ENCODE data around the gene DRAM1.
"Not testable (repeated sequence)": the region's sequence is repeated elsewhere in the genome, so short reads cannot be mapped to it uniquely, and the experiment has no call there.

Gene DRAM1

GRCh38 chr12:101906226-101906625 lies 28.8 kb downstream of the DRAM1 start:
- DNase-seq (ENCODE audit: low spot score), result no peak

- DNase-seq (ENCODE audit: low spot score), result no peak
Observed at GRCh38 chr12:101908395-101908794, 31.0 kb downstream of the DRAM1 start.

DNA sequence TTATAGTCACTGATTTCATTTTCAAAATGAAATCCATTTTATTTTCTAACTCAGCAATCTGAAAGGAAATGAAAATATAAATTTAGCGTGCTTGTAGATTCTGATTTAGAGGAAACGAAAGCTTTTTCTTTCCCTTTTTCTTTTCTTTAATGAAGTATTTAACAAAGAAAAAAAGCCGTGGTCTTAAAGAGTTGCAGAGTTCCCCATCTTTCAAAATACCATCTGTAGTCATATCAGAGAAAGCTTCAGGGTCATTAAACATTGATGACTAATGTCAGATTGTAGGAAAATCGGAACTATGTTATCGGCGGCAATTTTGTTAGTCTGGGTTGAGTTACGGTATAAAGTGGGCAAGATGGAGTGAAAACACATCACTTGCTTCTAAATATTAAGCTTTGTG lies 32.3 kb downstream of the DRAM1 start:
- DNase-seq (ENCODE audit: low spot score), result no peak

GRCh38 chr12:101915841-101916240 lies 38.5 kb downstream of the DRAM1 start:
- no peak for DNase-seq (ENCODE audit: low spot score)

DNA sequence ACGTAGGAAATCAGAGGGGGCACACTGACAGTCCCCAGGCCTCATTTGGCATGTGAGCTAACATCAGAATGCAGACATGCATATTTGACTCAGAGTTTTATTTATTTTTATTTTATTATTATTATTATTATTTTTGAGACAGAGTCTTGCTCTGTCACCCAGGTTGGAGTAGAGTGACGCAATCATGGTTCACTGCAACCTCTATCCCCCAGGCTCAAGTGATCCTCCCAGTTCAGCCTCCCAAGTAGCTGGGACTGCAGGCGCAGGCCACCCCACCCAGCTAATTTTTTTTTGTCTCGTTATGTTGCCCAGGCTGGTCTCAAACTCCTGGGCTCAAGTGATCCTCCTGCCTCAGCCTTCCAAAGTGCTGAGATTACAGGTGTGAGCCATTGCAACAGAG lies 41.4 kb downstream of the DRAM1 start:
- not testable (repeated sequence) for DNase-seq (ENCODE audit: low spot score)

- DNase-seq (ENCODE audit: low spot score), result no peak
Observed at GRCh38 chr12:101919447-101919846, 42.1 kb downstream of the DRAM1 start.

DNA sequence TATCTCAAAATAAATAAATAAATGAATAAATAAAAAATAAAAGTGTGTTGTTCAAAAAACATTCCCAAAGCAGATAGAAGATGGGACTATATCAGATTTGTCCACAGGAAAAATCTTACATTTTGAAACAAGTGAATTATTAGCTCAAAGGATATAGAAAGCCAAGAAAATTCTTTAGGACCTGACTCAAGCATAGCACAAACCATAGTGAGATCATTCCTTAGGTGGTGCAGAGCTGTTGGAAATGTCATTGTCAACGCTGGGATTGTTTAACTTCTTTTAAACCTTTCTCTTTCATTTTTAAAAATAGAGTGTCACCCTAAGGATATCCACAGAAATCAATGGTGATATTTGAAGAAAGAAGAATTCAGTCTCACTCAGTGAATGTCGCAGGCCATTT lies 43.5 kb downstream of the DRAM1 start:
- no peak for DNase-seq (ENCODE audit: low spot score)

DNA sequence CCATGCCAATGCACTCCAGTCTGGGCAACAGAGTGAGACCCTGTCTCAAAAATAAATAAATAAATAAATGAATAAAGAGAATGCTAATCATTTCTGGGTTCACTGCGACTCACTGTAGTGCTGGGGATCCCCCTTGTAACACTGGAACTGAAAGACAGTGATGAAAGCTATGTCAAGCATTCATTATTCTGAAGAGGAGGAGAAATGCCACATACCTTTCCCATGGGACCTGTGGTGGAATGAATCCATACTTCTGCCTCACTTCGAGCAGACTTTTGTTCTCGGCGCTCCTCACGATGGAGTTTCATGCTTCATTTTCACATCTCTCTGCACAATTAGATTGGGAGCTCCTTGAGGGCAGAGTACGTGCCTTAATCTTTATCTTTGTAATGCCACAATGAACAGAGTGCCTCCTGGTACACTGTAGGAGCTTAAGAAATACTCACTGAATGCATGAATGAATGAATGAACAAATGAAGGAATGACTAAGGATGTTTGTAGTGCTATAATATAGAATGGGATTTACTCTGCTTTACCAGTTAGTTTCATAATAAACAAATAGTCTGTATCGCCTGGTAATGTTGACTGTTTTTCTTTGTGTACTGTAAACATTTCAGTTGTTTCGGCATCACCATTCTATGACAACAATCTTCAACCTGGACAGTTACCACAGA lies 45.8 kb downstream of the DRAM1 start:
- DNase-seq (ENCODE audit: low spot score), result no peak

GRCh38 chr12:101924618-101925017 lies 47.2 kb downstream of the DRAM1 start:
- no peak for DNase-seq (ENCODE audit: low spot score)

- DNase-seq (ENCODE audit: low spot score), result no peak
Observed at GRCh38 chr12:101925361-101925760, 48.0 kb downstream of the DRAM1 start.

DNA sequence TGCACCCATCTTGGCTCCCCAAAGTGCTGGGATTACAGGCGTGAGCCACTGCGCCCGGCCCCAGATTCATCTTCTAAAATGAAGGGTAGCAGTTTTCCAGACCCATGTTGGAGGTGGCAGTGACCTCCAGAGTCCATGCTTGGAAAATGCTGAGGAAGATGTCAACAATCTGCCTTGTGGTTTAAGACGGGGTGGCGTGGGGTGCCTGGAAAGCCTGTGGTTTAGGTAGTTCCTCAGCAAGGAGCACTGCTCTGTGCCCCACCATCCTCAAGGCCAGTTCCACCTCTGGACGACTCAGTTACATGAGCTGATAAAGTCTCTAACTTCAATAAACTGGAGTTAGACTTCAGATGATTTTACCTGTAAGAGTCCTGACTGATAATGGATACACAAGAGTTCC lies 48.6 kb downstream of the DRAM1 start:
- no peak for DNase-seq (ENCODE audit: low spot score)

DNA sequence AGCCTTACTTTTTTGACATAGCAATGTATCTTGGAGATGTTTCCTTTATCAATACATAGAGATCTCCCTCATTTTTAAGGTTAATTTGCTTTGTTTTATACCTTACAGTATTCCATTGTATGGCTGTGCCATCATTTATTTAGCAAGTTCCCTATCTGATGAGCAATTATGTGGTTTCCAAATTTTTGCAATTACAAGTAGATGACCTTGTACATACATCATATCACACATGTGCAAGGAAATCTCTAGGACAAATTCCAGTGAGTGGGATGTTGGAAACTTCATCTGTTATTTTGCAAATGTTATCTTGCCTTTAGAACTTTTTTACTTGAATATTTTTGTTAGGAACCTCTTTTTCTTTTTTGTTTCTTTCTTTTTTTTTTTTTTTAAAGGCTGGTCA lies 49.7 kb downstream of the DRAM1 start:
- DNase-seq (ENCODE audit: low spot score), result no peak

GRCh38 chr12:101927999-101928398 lies 50.6 kb downstream of the DRAM1 start:
- DNase-seq (ENCODE audit: low spot score), result no peak

DNA sequence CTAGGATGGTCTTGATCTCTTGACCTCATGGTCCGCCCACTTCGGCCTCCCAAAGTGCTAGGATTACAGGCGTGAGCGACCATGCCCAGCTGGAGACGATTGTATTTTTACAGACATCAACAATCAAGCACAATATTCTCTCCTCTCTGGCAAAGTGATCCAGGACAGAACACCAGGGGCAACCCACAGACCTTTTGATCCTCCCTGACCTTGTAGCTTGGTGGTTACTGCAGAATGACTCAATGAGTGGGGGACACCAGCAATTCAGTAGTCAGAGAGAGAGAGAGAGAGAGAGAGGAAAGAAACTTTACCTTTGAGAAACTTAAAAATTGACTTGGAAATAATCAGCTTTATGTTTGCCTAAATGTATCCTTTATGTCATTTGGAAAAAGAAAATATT lies 51.2 kb downstream of the DRAM1 start:
- DNase-seq (ENCODE audit: low spot score), result no peak

- DNase-seq (ENCODE audit: low spot score), result no peak
Observed at GRCh38 chr12:101929365-101930041, 52.1 kb downstream of the DRAM1 start.

GRCh38 chr12:101931498-101932326 lies 54.3 kb downstream of the DRAM1 start:
- DNase-seq (ENCODE audit: low spot score), result no peak

GRCh38 chr12:101933866-101934514 lies 56.6 kb downstream of the DRAM1 start:
- DNase-seq (ENCODE audit: low spot score), result no peak

- no peak for DNase-seq (ENCODE audit: low spot score)
Observed at GRCh38 chr12:101935890-101936746, 58.7 kb downstream of the DRAM1 start.

DNA sequence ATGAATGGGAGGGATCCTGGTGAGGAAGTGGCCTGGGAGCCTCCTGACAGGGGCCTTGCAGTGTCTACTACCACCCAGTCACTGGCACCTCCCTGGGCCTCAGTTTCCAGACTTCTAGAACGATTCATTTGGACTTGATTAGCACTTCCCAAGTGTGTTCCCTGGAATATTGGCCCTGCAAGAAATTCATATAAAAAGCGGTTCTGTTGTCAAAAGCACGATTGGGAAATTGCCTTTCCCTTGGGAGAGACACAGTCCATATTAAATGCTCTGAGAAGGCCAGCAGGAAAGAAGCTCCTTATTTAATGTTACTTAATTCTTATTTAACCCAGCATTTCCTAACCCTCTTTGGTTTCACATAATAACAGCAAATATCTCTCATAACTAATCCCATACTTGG lies 61.9 kb downstream of the DRAM1 start:
- DNase-seq (ENCODE audit: low spot score), result no peak

DNA sequence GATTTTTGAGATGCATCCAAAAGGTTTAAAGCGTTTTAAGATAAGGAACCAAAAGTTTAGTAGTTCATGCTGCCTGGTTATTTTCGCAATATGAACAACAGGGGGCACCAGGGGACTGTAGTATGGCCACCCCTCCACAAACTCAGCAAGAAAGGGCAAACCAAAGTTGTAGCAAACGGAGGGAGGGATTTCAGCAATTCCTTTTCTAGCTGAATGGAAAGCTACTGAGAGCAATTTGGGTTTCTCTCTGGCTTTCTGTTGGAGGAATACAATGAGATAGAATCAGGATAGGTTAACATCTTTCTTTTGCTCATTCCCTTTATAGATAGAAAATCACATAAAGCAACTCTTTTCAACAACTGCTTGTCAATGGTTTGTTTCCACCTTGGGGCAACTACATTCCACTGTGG lies 62.5 kb downstream of the DRAM1 start:
- DNase-seq (ENCODE audit: low spot score), result no peak

DNA sequence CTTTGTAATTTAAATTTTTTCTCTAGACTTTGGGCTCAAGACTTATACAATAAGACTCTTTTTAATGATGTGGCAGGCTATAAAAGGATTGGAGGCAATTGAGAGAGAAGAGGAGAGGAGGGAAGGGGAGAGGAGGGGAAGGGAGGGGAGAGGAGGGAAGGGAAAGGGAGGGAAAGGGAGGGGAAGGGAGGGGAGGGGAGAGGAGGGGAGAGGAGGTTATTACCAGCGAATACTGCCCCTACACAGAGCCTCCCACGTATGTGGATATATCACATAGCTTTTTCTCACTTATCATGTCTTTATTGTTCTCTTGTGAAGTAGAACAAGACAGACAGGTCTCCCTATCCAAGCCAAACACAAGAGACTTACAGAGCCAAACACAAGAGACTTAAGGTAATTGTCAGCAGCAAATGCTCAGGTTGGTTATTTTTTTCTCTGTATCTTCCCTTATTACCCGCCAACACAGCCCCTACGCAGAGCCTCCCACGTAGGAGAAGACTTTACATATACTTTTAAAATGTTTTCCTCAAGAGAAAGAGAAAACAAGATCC lies 63.1 kb downstream of the DRAM1 start:
- no peak for DNase-seq (ENCODE audit: low spot score)
